GM21619 (cell line): ENCODE data around the gene PJA2.
"Not testable (repeated sequence)": the region's sequence is repeated elsewhere in the genome, so short reads cannot be mapped to it uniquely, and the experiment has no call there.

Experiments used
- ATAC-seq: cut with Tn5 transposase; IDR thresholded peaks from one replicate; pipeline ENCODE4 v1.9.1; 2021; ENCODE audit not compliant: unreplicated experiment

PJA2 gene

GRCh38 chr5:109309326-109310063 lies 100.3 kb downstream of the PJA2 start:
- no peak for ATAC-seq

- no peak for ATAC-seq
Measured at GRCh38 chr5:109307951-109308350, 101.8 kb downstream of the PJA2 start.

GRCh38 chr5:109307456-109307855 lies 102.3 kb downstream of the PJA2 start:
- ATAC-seq, result no peak

GRCh38 chr5:109305352-109305751 lies 104.4 kb downstream of the PJA2 start:
- ATAC-seq, result no peak

- ATAC-seq, result no peak
Measured at GRCh38 chr5:109304309-109304708, 105.5 kb downstream of the PJA2 start.

GRCh38 chr5:109300367-109300766 lies 109.4 kb downstream of the PJA2 start:
- no peak for ATAC-seq

- no peak for ATAC-seq
Measured at GRCh38 chr5:109299557-109299956, 110.2 kb downstream of the PJA2 start.

GRCh38 chr5:109298794-109299193 lies 111.0 kb downstream of the PJA2 start:
- ATAC-seq, result no peak

GRCh38 chr5:109297900-109298299 lies 111.9 kb downstream of the PJA2 start:
- no peak for ATAC-seq

GRCh38 chr5:109291090-109291489 lies 118.7 kb downstream of the PJA2 start:
- no peak for ATAC-seq

- no peak for ATAC-seq
Measured at GRCh38 chr5:109290231-109290630, 119.5 kb downstream of the PJA2 start.

- not testable (repeated sequence) for ATAC-seq
Measured at GRCh38 chr5:109286628-109287027, 123.1 kb downstream of the PJA2 start.
